HG03196 (cell line): ENCODE data around the gene NEDD1.
A peak's percentile ranks its signal among the peaks of the same experiment; 100 is the strongest.

Experiments
- ATAC-seq: cut with Tn5 transposase; IDR thresholded peaks from one replicate; pipeline ENCODE4 v1.9.1; 2021; ENCODE audit not compliant: unreplicated experiment

NEDD1 gene

GRCh38 chr12:96901175-96901574 is 5.9 kb upstream of the NEDD1 start:
- no peak for ATAC-seq

GRCh38 chr12:96902076-96902475 is 5.0 kb upstream of the NEDD1 start:
- no peak for ATAC-seq

- ATAC-seq = no peak
Measured at GRCh38 chr12:96906498-96906848, 584 bp upstream of the NEDD1 start.

GRCh38 chr12:96907671-96908422 is 790 bp downstream of the NEDD1 start:
- ATAC-seq = peak; percentile 20

DNA sequence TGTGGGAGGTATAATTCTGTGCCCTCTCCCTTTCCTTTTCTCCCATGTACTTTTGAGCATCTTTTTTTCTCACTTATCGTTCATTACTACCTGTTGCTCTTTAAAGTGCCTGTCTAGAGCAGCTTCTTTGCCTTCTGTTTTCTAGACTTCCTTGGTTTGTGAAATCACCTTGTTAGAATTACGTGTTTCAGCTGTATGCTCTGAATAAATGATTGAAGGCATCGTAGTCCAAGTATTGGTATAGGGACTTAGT is 1.3 kb downstream of the NEDD1 start:
- ATAC-seq = no peak

DNA sequence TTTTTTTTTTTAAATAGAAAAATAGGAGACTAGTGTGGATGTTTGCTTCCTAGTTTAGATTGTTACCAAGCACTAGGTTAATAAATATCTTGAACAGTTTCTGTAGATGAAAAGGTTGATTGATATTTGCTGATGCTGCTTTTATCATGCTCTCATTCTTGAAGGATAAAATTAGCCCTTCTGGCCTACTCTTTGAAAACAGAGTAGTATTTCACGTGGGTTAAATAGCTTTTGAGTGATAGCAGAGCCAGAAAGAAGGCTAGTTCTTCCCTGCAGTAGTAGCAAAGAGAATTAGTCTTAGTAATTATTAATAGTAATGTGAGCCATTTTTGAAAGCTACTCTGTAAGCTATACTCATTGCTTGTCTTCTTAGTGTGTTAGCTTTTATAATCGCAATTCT is 5.2 kb downstream of the NEDD1 start:
- ATAC-seq = no peak

DNA sequence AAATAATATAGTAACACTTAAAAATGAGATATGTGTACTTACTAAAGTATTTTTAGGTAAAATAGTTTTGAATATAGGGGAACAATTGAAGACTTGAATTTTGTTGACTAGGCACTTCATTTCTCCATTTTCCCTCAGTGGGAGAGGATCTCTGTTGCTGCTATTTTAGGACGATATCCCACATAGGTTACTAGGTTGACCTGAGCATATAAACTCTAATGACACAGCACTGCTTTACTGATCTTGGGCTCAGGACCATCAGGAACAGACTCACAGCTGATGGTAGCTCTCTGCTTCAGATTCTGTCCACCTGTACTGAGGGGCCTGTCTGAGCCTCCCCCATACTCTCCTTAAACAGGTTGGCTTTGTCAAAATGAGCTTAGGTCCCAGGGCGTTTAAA is 5.9 kb downstream of the NEDD1 start:
- no peak for ATAC-seq

DNA sequence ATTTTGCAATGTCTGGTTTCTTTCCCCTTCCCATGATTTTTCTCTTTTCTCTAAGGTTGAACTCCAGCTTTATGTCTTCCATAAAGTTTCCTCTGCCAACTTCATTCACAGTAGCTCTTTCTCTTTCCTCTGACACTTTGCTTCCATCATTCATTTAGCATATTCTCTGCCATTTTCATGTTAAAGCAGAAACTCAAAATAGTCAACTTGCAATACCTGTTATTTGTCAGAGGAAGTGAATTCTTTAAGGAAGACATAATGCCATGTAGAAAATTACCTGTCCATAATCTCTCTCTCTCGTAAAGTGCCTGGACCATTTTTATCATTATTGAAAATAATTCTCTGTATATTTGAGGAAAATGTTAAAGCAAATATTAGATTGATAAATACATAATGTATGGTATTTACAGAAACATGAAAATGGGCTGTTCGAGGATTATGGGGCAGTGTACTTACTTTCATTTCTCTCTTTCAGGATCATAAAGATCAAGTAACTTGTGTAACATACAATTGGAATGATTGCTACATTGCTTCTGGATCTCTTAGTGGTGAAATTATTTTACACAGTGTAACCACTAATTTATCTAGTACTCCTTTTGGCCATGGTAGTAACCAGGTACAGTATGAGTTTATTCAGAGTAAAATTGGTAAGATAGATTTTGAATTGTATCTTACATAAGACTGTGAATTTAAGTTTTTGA is 12.6 kb downstream of the NEDD1 start:
- no peak for ATAC-seq

GRCh38 chr12:96948782-96949181 is 41.7 kb downstream of the NEDD1 start:
- no peak for ATAC-seq

GRCh38 chr12:96979532-96979931 is 72.5 kb downstream of the NEDD1 start:
- no peak for ATAC-seq

GRCh38 chr12:96980991-96981414 is 73.9 kb downstream of the NEDD1 start:
- no peak for ATAC-seq

DNA sequence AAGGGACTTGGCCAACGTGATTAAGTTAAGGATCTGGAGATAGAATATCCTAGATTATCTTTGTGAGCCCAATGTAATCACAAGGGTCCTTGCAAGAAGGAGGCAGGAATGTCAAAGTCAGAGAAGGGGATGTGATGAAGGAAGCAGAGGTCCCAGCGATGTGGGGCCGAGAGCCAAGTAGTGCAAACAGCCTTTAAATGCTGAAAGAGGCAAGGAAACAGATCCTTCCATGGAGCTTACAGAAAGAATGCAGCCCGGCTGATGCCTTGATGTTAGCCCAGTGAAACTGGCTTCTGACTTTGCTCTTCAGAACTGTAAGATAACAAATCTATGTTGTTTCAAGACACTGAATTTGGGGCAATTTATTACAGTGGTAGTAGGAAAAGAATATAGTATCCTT is 74.9 kb downstream of the NEDD1 start:
- no peak for ATAC-seq

DNA sequence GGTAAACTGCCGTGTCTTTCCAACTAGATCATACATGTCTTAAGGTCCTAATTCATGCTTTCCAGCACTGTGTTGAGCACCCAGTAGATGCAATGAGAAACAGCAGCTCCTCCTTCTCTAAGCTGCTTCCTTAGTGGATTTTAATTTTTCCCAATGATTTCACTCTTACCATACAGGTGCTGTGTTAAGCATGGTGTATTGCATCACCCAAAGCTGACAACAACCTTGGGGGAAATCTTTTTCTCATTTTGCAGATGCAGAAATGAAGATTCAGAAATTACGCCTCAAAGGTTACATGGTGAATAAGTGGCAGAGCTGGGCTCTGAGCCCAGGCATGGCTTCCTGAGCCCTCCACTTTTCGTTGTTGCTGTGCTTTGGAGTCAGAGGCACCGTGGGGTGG is 75.6 kb downstream of the NEDD1 start:
- ATAC-seq = no peak

- peak; percentile 83 for ATAC-seq
Measured at GRCh38 chr12:96985515-96986362, 78.7 kb downstream of the NEDD1 start.

DNA sequence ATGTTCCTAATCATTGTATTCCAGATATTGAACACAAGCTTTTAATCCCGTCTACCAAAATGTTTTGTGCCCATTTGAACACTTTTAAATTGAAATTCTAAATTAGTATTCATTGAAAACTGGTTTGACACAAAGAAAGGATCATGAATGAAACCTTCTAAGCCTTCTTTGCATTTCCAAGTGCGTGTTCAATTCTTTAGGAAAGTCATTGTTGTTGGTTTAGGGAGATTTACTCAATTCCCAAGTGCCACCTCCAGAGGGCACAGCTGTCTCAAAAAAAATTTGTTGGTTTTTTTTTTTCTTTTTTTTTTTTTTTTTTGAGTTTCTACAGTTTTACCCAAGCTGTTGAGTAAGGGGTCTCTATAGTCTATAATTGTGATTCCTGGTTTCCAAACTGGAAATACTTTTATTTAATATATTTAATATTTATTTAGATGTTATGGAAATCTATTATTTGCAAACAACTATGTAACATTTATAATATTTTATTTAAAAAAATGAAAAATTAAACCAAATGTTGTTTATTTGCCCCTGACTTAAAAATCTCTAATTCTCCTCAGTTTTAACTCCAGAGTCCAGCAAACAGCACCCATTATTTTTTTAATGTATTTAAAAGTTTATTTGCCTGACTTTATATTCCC is 79.9 kb downstream of the NEDD1 start:
- no peak for ATAC-seq

DNA sequence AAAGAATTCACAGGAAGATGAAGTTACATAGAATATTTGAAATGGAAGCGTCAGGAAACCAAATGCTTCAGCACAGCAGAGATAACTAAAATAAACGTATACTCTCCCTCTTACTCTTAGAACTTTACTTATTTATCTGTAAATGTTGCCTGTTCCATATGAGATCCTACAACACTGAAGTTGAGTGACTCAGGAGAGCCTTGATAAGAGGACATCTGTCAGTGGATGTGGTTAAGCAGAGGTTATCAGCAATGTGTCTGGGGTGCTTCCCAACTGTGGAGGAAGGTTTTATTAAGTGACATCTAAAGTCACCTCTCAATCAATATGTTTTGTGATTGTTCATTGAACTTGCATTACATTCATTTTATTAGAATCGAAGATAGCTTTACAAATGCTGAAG is 81.9 kb downstream of the NEDD1 start:
- ATAC-seq = no peak

- no peak for ATAC-seq
Measured at GRCh38 chr12:96989916-96990315, 82.9 kb downstream of the NEDD1 start.

DNA sequence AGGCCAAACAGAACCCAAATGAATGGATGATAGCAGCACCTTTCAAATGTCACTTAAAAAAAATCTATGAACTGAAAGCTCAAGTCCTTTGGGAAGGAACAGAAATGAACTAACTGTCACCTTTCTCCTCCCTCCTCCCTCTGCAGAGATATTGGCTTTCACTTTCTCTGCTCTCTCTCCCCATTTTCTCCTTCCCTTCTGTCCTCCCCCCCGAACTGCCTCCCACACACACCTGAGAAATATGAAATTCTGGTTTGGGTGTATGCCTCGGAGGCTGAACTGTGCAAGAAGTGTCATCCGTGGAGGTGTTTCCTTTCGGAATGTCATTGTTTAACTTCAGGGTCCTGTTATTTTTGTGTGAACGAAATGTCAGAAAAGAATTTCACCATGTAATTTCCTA is 87.8 kb downstream of the NEDD1 start:
- ATAC-seq = no peak

- ATAC-seq = no peak
Measured at GRCh38 chr12:96995861-96996260, 88.8 kb downstream of the NEDD1 start.

DNA sequence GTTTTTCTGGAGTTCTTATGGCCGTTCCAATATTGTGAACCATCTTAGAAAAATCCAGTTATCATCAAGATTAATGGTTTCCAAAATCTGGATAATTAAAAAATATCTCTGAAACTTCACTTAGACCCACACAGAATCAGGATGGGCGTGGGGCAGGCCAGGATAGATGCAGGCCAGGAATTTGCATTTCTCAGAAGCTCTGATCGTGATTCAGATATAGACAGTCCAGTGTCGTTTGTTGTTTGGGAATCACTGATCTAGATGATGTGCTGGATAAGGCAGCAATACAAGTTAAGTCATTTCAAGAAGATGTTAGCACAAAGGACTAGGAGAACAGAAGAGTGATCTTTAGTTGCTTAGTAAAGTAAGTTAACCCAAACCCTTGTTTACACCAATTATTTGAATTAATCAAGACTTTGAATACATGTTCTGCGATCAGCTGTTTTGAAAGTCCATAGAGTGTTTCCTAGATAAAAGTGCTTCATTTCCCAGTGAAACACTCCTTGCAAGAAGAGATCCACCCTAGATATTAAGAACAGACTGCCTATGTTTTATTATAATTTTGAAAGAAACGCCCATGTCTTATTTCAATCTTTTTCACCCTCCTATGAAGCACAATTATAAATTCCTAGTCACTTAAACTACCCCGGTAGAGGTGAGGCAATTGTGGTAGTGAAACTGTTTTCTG is 90.9 kb downstream of the NEDD1 start:
- ATAC-seq = no peak

DNA sequence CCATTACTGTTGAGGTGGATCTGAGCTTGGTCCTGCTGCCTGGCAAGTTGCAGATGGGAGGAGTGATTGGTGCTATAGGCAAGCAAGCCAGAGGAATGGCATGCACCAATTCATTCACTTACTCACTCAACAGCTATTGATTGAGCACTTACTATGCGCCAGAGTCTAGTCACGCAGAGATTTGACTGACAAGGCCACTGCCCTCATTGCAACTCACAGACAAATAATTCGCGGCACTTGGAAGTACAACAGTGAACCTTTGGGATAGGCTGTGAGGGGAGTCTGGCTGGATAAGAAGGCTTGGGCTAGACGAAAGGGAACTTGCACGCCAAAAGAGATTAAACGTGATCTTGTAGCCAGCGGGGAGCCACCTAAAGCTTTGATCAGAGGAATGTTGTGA is 96.2 kb downstream of the NEDD1 start:
- ATAC-seq = no peak
